NCI-H2227 treated with DMSO at 0.1 percent for 48 hours (cell line): ENCODE results near the gene CDKL1.

ENCODE experiments used
- DNase-seq: peaks from one replicate; lab custom pipeline; 2025; lab: John Stamatoyannopoulos, UW

Gene CDKL1

GRCh38 chr14:50396631-50397389 lies at the start of gene CDKL1:
Gene CDKL1, minus strand, starts transcription at chr14:50396881. Its CDS starts 1,013 bp downstream, at chr14:50395868.
- DNase-seq, result peak; percentile 61

- DNase-seq, result no peak
Observed at GRCh38 chr14:50434528-50434927, 37.8 kb upstream of the CDKL1 start.

GRCh38 chr14:50432131-50432530 lies 35.5 kb upstream of the CDKL1 start:
- DNase-seq, result no peak

GRCh38 chr14:50425816-50426215 lies 29.1 kb upstream of the CDKL1 start:
- DNase-seq, result no peak

GRCh38 chr14:50425105-50425504 lies 28.4 kb upstream of the CDKL1 start:
- DNase-seq, result no peak

- DNase-seq, result no peak
Observed at GRCh38 chr14:50423529-50423928, 26.8 kb upstream of the CDKL1 start.

GRCh38 chr14:50421499-50421898 lies 24.8 kb upstream of the CDKL1 start:
- DNase-seq, result no peak

GRCh38 chr14:50417853-50418252 lies 21.2 kb upstream of the CDKL1 start:
- DNase-seq, result no peak

GRCh38 chr14:50410921-50411320 lies 14.2 kb upstream of the CDKL1 start:
- DNase-seq, result no peak

GRCh38 chr14:50410071-50410470 lies 13.4 kb upstream of the CDKL1 start:
- DNase-seq, result no peak

GRCh38 chr14:50407111-50407812 lies 10.6 kb upstream of the CDKL1 start:
- DNase-seq, result no peak

- DNase-seq, result no peak
Observed at GRCh38 chr14:50403419-50403818, 6.7 kb upstream of the CDKL1 start.

- DNase-seq, result no peak
Observed at GRCh38 chr14:50402965-50403364, 6.3 kb upstream of the CDKL1 start.

GRCh38 chr14:50400461-50400860 lies 3.8 kb upstream of the CDKL1 start:
- DNase-seq, result no peak

GRCh38 chr14:50399251-50400032 lies 2.8 kb upstream of the CDKL1 start:
- no peak for DNase-seq

- DNase-seq, result peak; percentile 15
Observed at GRCh38 chr14:50398189-50398580, 1.5 kb upstream of the CDKL1 start.

- DNase-seq, result no peak
Observed at GRCh38 chr14:50397390-50398188, 908 bp upstream of the CDKL1 start.

- DNase-seq, result no peak
Observed at GRCh38 chr14:50395448-50395847, 1.2 kb downstream of the CDKL1 start.

GRCh38 chr14:50394713-50395112 lies 2.0 kb downstream of the CDKL1 start:
- DNase-seq, result no peak

- DNase-seq, result no peak
Observed at GRCh38 chr14:50389668-50390441, 6.8 kb downstream of the CDKL1 start.
